ENCODE data around the gene TCF4. TPM values are rescaled to one million over a fixed set of nuclear protein-coding genes. Genes with fewer than 3 reads are reported as not detected.

The TCF4 gene
- total RNA-seq (2021) = 143 and 147 TPM in 2 replicates
- percentile 94 among the genes with signal in this experiment for Bru-seq, nascent RNA
- percentile 84 among the genes with signal in this experiment for BruChase-seq, experiment 1, labeled RNA remaining after a 2-hour chase
- percentile 74 among the genes with signal in this experiment for BruChase-seq, experiment 2, labeled RNA remaining after a 6-hour chase
- long read RNA-seq, full-length matches to known transcripts = 52 of 114 reads
- long read RNA-seq, partial matches to known transcripts = 15 of 114 reads
- long read RNA-seq, other reads (novel, unspliced or antisense) = 47 of 114 reads

DNA sequence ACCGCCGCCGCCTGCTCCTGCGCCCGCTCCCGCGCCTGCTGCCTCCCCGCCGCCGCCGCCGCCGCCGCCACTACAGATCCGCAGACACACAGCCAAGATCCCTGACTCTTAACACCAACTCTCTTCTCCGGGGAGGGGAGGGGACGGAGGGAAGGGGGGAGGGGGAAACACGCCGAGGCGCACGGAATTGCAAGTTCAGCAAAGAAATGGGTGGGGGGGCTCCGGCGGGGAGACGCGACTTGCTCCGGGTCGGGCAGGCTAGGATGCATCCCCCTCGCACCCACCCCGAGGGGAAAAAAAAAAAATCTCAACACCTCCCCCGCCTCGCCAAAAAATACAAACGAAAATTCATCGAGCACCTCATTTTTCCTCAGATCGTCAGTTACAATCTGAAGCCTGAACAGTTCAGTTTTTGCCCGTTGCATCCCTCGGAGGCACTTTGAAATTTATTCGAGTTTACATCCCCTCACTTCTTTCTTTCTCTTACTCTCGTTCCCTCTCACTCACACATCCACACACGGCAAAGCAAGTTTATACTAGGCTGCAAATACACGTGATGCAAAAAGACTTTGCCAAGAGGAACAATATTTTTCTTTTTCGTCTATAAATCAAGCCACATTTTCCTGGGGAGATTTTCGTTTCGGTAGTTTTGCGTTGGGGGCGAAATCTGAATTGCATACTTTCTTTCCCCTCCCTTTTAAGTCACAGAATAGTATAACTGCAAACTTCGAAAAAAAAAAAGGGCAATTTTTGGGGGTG, at the start of gene TCF4:
Gene TCF4, minus strand, starts transcription at position 82 of the 759 bp plus-strand sequence. CDS start 1,076 bp downstream, outside the sequence.
- intact Hi-C loops (cut with micrococcal nuclease; ENCODE audit: unreplicated experiment) = loop anchor here (2.0 to 5.0 kb wide), 4 partner anchors 81 to 246 kb away; no protein-coding TSS in a partner anchor
- TSS peak; percentile 59 for BruUV-seq (replicated peaks)

DNA sequence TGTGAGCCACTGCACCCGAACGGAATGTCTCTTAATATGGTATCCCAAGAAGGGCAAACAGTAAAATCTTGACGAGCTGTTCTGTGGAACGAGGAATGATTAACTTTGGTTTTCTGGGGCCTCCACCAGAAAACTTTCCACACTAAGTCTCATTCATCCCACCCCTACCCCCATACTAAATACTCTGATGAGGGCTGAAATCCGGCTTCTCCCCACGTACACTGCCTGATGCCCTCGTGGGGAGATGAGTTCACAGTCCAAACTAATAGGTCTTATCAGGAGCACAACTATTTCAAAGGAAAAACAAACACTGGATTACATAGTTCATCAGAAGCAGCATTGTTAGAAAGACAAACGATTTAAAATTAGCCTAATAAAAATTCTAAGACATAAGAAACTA, 49.2 kb upstream of the TCF4 start:
- H3K27me3 ChIP-seq (replicated peaks; ENCODE audit: insufficient read depth, low read depth, low read length, poor library complexity) = no peaks in the 10 kb centered on the region
- no peak for DNase-seq (ENCODE audit: low spot score)
- H3K9me3 ChIP-seq (ENCODE audit: low read depth, low read length, poor library complexity, severe bottlenecking) = peaks cover 3% of the 10 kb centered on the region
- peaks cover 16% of the 10 kb centered on the region for H3K4me1 ChIP-seq (ENCODE audit: insufficient read depth, low read length, poor library complexity, severe bottlenecking)
- H3K4me3 ChIP-seq (ENCODE audit: low read depth, low read length, poor library complexity, severe bottlenecking) = no peak overlapping the region
- POLR2A ChIA-PET (ENCODE audit: low non-redundant PET) = no interaction called here
- TF ChIP-seq, protein P1, sequence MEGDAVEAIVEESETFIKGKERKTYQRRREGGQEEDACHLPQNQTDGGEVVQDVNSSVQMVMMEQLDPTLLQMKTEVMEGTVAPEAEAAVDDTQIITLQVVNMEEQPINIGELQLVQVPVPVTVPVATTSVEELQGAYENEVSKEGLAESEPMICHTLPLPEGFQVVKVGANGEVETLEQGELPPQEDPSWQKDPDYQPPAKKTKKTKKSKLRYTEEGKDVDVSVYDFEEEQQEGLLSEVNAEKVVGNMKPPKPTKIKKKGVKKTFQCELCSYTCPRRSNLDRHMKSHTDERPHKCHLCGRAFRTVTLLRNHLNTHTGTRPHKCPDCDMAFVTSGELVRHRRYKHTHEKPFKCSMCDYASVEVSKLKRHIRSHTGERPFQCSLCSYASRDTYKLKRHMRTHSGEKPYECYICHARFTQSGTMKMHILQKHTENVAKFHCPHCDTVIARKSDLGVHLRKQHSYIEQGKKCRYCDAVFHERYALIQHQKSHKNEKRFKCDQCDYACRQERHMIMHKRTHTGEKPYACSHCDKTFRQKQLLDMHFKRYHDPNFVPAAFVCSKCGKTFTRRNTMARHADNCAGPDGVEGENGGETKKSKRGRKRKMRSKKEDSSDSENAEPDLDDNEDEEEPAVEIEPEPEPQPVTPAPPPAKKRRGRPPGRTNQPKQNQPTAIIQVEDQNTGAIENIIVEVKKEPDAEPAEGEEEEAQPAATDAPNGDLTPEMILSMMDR (conservative IDR thresholded peaks at IDR 0.05; ENCODE audit: low read depth, low read length) = no peak
- no peak for TF ChIP-seq EZH2 (IDR thresholded peaks at IDR 0.05; ENCODE audit: borderline replicate concordance, low read depth, low read length, poor library complexity, severe bottlenecking)
- intact Hi-C loops (cut with micrococcal nuclease; ENCODE audit: unreplicated experiment) = no loop called here
- H3K36me3 ChIP-seq (ENCODE audit: insufficient read depth, low read length, poor library complexity, severe bottlenecking) = no peaks in the 10 kb centered on the region
- CTCF ChIA-PET = no interaction called here
- no TSS peak for BruUV-seq (replicated peaks)
- H3K27ac ChIP-seq (ENCODE audit: low read depth, low read length, poor library complexity, severe bottlenecking) = no peak overlapping the region

More for the DNA sequence above, at the start of gene TCF4:
- ChIA-PET POLR2A (ENCODE audit: low non-redundant PET) (interaction anchor here (0.7 kb wide), 1 partner anchor 167 kb away, joined by 15 read pairs; no protein-coding TSS in a partner anchor), CTCF (no interaction called here)
- Histone ChIP-seq H3K27me3 (replicated peaks; ENCODE audit: insufficient read depth, low read depth, low read length, poor library complexity) (no peaks in the 10 kb centered on the region), H3K4me1 (ENCODE audit: insufficient read depth, low read length, poor library complexity, severe bottlenecking) (peaks cover 29% of the 10 kb centered on the region), H3K4me3 (ENCODE audit: low read depth, low read length, poor library complexity, severe bottlenecking) (peak within 1 kb of the TSS; percentile 64), H3K27ac (ENCODE audit: low read depth, low read length, poor library complexity, severe bottlenecking) (peak within 1 kb of the TSS; percentile 77), H3K9me3 (ENCODE audit: low read depth, low read length, poor library complexity, severe bottlenecking) (no peaks in the 10 kb centered on the region), H3K36me3 (ENCODE audit: insufficient read depth, low read length, poor library complexity, severe bottlenecking) (peaks cover 4% of the 10 kb centered on the region)
- peak; percentile 83 for DNase-seq (ENCODE audit: low spot score)
- TF ChIP-seq, protein P1 (conservative IDR thresholded peaks at IDR 0.05; ENCODE audit: low read depth, low read length) = no peak
- TF ChIP-seq EZH2 (IDR thresholded peaks at IDR 0.05; ENCODE audit: borderline replicate concordance, low read depth, low read length, poor library complexity, severe bottlenecking) = no peak

DNA sequence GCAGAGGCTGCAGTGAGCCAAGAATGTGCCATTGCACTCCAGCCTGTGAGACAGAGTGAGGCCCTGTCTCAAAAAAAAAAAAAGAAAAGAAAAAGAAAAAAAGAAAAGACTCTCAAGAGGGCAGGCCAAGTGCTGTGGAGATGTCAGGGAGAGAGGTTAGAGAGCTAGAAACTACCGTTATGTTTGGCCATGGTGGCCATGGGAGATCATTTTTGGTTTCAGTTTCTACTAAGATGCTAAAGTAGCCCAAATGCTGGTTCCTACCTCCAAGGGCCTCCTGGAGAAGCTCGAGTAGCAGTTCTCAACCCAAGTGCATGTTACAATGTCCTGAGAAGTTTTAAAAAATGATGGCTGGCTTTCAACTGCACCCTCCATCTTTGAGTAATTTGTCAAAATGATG, 47.4 kb upstream of the TCF4 start:
- no peak overlapping the region for H3K27ac ChIP-seq (ENCODE audit: low read depth, low read length, poor library complexity, severe bottlenecking)
- H3K4me3 ChIP-seq (ENCODE audit: low read depth, low read length, poor library complexity, severe bottlenecking) = no peak overlapping the region
- no peak for DNase-seq (ENCODE audit: low spot score)
- no peaks in the 10 kb centered on the region for H3K27me3 ChIP-seq (replicated peaks; ENCODE audit: insufficient read depth, low read depth, low read length, poor library complexity)
- BruUV-seq (replicated peaks) = no TSS peak
- H3K9me3 ChIP-seq (ENCODE audit: low read depth, low read length, poor library complexity, severe bottlenecking) = no peaks in the 10 kb centered on the region
- POLR2A ChIA-PET (ENCODE audit: low non-redundant PET) = interaction anchor here (0.7 kb wide), 1 partner anchor 851 kb away, joined by 8 read pairs; no protein-coding TSS in a partner anchor
- H3K4me1 ChIP-seq (ENCODE audit: insufficient read depth, low read length, poor library complexity, severe bottlenecking) = peaks cover 16% of the 10 kb centered on the region
- CTCF ChIA-PET = no interaction called here
- H3K36me3 ChIP-seq (ENCODE audit: insufficient read depth, low read length, poor library complexity, severe bottlenecking) = no peaks in the 10 kb centered on the region
- intact Hi-C loops (cut with micrococcal nuclease; ENCODE audit: unreplicated experiment) = no loop called here
- TF ChIP-seq, protein P1 (conservative IDR thresholded peaks at IDR 0.05; ENCODE audit: low read depth, low read length) = no peak
- no peak for TF ChIP-seq EZH2 (IDR thresholded peaks at IDR 0.05; ENCODE audit: borderline replicate concordance, low read depth, low read length, poor library complexity, severe bottlenecking)

Measured in A673 (cell line).